ENCODE results near the gene GNAQ.

The GNAQ gene

DNA sequence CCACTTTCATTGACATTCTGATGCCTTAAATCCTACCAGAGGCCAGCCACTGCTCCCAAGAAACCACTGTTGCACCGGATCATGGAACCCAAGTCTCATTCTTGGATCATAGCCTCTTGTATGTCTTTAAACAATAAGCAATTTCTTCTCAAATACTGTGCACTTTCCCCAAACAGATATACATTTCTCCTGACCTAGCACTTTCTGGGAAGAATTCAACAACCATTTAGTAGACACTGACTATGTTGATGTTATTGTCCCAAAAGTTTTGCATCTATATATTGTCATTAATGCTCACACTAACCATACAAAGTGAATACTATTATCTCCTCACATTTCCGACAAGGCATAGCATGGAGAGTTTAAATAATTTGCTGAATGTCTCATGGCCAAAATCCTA lies 123.3 kb downstream of the GNAQ start:
- no peak overlapping the region for H3K27ac ChIP-seq
- TF ChIP-seq, protein P1, sequence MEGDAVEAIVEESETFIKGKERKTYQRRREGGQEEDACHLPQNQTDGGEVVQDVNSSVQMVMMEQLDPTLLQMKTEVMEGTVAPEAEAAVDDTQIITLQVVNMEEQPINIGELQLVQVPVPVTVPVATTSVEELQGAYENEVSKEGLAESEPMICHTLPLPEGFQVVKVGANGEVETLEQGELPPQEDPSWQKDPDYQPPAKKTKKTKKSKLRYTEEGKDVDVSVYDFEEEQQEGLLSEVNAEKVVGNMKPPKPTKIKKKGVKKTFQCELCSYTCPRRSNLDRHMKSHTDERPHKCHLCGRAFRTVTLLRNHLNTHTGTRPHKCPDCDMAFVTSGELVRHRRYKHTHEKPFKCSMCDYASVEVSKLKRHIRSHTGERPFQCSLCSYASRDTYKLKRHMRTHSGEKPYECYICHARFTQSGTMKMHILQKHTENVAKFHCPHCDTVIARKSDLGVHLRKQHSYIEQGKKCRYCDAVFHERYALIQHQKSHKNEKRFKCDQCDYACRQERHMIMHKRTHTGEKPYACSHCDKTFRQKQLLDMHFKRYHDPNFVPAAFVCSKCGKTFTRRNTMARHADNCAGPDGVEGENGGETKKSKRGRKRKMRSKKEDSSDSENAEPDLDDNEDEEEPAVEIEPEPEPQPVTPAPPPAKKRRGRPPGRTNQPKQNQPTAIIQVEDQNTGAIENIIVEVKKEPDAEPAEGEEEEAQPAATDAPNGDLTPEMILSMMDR (IDR thresholded peaks at IDR 0.05) = no peak
- no peak for TF ChIP-seq ZFX (IDR thresholded peaks at IDR 0.05; ENCODE audit: borderline replicate concordance)

DNA sequence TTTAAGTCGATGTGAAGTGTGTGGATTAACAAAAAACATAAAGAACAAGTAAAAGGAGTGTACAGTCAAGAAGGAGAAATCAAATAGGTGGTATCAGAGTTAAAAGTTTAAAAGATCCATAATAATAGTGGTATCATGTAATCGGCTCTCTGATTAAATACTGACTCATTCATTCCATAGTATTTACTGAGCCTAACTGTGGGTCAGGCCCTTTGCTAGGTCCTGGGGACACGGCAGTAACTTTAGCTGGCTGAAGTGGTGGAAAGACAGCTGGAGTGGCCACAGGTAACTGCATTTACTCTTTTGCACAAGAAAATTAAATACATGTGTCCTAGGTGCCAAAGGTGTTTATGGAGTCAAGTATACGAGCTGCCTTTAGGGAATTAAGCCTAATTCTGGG lies 124.0 kb downstream of the GNAQ start:
- TF ChIP-seq, protein P1 (IDR thresholded peaks at IDR 0.05) = no peak
- no peak for TF ChIP-seq ZFX (IDR thresholded peaks at IDR 0.05; ENCODE audit: borderline replicate concordance)
- H3K27ac ChIP-seq = no peak overlapping the region

DNA sequence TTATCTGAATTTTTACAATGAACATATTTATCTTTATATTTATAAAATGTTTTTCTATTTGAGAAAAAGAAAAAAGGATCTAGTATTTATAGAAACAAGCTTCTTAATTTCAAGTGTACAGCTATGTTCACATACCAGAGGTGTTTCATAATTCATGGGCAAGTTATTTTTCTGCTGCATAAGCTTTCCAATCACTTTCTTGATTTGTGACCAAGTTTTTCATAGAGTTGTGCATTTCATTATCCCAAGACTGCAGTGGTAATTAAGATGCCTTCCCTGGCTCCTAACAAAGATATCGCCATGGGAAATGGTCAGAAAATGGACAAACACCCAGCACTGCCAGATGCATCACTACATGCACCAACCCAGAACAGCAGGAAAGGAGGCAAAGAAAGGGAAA lies 124.6 kb downstream of the GNAQ start:
- H3K27ac ChIP-seq = no peak overlapping the region
- TF ChIP-seq ZFX (IDR thresholded peaks at IDR 0.05; ENCODE audit: borderline replicate concordance) = no peak
- TF ChIP-seq, protein P1 (IDR thresholded peaks at IDR 0.05) = no peak

DNA sequence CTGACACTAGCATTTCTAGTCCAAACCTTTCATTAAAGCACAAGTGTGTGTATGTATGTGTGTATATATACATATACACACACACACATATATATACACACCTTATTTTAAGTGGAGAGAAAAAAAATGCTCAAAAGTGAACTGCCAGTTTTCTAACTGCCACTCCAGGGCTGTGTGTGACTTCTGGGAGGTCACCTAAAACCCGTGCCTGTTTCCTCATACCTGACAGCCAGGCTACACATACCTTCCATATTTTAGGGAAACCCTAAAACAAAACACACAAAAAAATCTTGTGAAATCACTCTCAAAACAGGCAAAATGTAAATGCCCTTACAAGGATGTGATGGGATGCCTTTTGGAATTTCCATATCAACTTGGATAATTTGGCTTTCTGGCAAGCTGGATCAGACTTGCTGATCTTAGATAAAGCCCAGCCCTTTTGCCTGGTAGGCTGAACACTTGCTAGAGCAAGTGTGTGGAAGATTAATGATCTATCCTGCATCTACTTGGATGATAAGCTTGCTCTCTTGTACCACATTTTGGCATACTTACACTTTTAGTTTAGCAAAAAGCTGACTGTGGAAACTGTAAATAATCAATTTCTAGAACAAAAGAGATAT lies 127.8 kb downstream of the GNAQ start:
- no peak for TF ChIP-seq ZFX (IDR thresholded peaks at IDR 0.05; ENCODE audit: borderline replicate concordance)
- TF ChIP-seq, protein P1 (IDR thresholded peaks at IDR 0.05) = no peak
- no peak overlapping the region for H3K27ac ChIP-seq

DNA sequence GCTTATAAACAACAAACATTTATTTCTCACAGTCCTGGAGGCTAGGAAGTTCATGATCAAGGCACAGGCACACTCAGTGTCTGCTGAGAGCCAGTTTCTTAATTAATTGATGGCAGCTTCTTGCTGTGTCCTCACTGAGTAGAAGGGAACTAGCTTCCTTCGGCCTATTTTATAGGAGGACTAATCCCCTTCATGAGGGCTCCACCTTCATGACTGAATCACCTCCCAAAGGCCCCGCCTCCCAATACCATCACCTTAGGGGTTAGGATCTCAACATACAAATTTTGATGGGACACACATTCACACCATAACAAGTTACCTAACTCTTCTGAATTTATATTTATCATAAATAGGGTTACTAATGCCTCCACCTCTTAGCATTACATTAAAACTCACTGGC lies 129.8 kb downstream of the GNAQ start:
- H3K27ac ChIP-seq = no peak overlapping the region
- TF ChIP-seq, protein P1 (IDR thresholded peaks at IDR 0.05) = no peak
- no peak for TF ChIP-seq ZFX (IDR thresholded peaks at IDR 0.05; ENCODE audit: borderline replicate concordance)

DNA sequence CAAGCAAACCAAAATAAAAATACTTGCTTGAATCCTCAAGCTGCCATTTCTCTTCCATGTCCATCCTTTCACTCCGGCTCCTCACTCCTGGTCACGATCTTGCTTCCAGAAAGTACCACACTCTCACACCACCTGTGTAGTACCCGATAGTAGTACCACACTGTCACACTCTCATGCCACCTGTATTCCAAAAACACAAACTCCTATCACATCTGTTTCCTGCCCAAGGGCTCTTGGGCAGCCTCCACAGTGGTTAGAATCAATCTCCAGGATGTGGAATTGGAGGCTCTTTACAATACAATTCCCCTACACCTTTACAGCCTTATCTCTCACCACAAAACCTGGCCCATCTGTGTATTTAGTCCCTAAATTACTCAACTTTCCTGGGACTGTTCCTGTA lies 130.6 kb downstream of the GNAQ start:
- H3K27ac ChIP-seq = no peak overlapping the region
- TF ChIP-seq ZFX (IDR thresholded peaks at IDR 0.05; ENCODE audit: borderline replicate concordance) = no peak
- TF ChIP-seq, protein P1 (IDR thresholded peaks at IDR 0.05) = no peak

DNA sequence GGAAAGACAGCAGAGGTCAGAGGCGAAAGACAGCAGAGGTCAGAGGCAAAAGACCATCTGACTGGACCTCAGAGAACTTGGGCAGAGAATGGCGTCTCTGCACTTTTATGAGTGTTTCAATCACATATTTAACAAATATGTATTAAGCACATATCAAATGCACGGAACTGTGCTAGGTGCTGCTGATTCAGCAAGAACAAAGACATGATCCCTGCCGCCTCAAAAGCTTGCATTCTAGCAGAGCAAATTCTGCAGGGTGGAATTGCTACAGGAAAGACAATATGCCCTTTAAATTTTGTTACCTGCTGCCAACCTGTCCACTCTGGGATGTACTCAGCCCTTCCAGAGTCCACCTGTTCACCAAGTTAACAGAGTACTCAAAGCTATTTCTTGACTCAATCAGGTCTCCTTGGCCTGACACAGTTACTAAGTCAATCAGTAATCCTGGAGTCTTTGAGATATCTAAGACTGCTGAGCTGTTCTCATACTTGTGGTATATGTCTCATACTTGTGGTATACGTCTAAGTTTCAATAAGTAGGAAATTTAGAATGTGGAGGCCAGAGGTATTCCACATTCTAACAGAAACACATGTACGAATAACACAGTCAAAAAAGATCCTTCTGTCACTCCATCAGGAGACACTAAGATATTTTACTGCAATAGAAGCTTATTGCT lies 131.8 kb downstream of the GNAQ start:
- no peak overlapping the region for H3K27ac ChIP-seq
- TF ChIP-seq, protein P1 (IDR thresholded peaks at IDR 0.05) = no peak
- TF ChIP-seq ZFX (IDR thresholded peaks at IDR 0.05; ENCODE audit: borderline replicate concordance) = no peak

Data from 22Rv1 (cell line).